Fibroblast of lung (primary cell): Measurements from ENCODE around the gene C19orf38.

Experiments used
- CTCF ChIP-seq, 2 donors: IDR thresholded peaks in 1 of 2; conservative IDR thresholded peaks in 1 of 2; 1 replicate in 1 of 2; 2 replicates in 1 of 2; pipeline ENCODE4 v1.5.1; 2011 to 2012; ENCODE audit warnings: low read length in 2 of 2, control low read depth in 1 of 2, inconsistent platforms in 1 of 2, low read depth in 1 of 2, mild to moderate bottlenecking in 1 of 2
- EZH2 ChIP-seq: IDR thresholded peaks from 2 replicates; pipeline ENCODE4 v1.5.1; 2012; ENCODE audit warnings: low read length, control low read depth, mild to moderate bottlenecking; ENCODE audit errors: missing control alignments

GRCh38 chr19:10878253-10878652, 30.0 kb downstream of the C19orf38 start:
- no peak for TF ChIP-seq EZH2
- no peak for TF ChIP-seq CTCF (conservative IDR thresholded peaks at IDR 0.05 in 1 of 2, IDR thresholded peaks at IDR 0.05 in 1 of 2; ENCODE audit: low read depth in 1 of 2, low read length in 2 of 2)
